ENCODE measurements around the gene TLR9. TPM values are rescaled to one million over a fixed set of nuclear protein-coding genes. Genes with fewer than 3 reads are reported as not detected.

TLR9 gene
- total RNA-seq, 4 donors from 2014 or later: not detected

- no peak for ATAC-seq
- H3K4me3 ChIP-seq: no peak overlapping the region
- H3K4me1 ChIP-seq: peaks cover 0 to 11% (median 0%) of the 10 kb centered on the region in 3 donors
- WGBS, 2 donors (ENCODE audit: low coverage in 1 of 2): 77 to 100% methylated on average over 1 to 3 of the region's 5 CpGs
- peaks cover 0 to 44% of the 10 kb centered on the region in 2 donors for H3K36me3 ChIP-seq
- no peaks in the 10 kb centered on the region for H3K9me3 ChIP-seq
- TF ChIP-seq POLR2A (IDR thresholded peaks at IDR 0.05) (no peak), EP300 (IDR thresholded peaks at IDR 0.05) (no peak), POLR2AphosphoS5 (IDR thresholded peaks at IDR 0.05) (no peak), CTCF (IDR thresholded peaks at IDR 0.05) (no peak)
- no peak overlapping the region for H3K27ac ChIP-seq
- H3K27me3 ChIP-seq: no peaks in the 10 kb centered on the region
Observed at GRCh38 chr3:52226229-52226817, 878 bp upstream of the TLR9 start.

GRCh38 chr3:52223449-52224408 is 1.7 kb downstream of the TLR9 start:
- no peak overlapping the region for H3K27ac ChIP-seq
- H3K4me1 ChIP-seq: peaks cover 0 to 29% (median 4%) of the 10 kb centered on the region in 3 donors
- H3K36me3 ChIP-seq: peaks cover 0 to 19% of the 10 kb centered on the region in 2 donors
- TF ChIP-seq CTCF (IDR thresholded peaks at IDR 0.05): no peak
- 89 to 92% methylated on average over 6 to 9 of the region's 32 CpGs for WGBS, 2 donors (ENCODE audit: low coverage in 1 of 2)
- no peaks in the 10 kb centered on the region for H3K9me3 ChIP-seq
- ATAC-seq: no peak
- H3K27me3 ChIP-seq: no peaks in the 10 kb centered on the region
- H3K4me3 ChIP-seq: no peak overlapping the region

GRCh38 chr3:52222319-52223221 is 2.9 kb downstream of the TLR9 start:
- H3K27ac ChIP-seq: no peak overlapping the region
- no peaks in the 10 kb centered on the region for H3K27me3 ChIP-seq
- no peak overlapping the region for H3K4me3 ChIP-seq
- peaks cover 0 to 41% (median 4%) of the 10 kb centered on the region in 3 donors for H3K4me1 ChIP-seq
- TF ChIP-seq POLR2AphosphoS5 (IDR thresholded peaks at IDR 0.05) (no peak), CTCF (IDR thresholded peaks at IDR 0.05) (no peak), EP300 (IDR thresholded peaks at IDR 0.05) (no peak), POLR2A (IDR thresholded peaks at IDR 0.05) (no peak)
- WGBS, 2 donors (ENCODE audit: low coverage in 1 of 2): 86% methylated on average over 17 of the region's 41 CpGs; no CpG with 5 or more reads in 1 of the 2 donors
- peaks cover 0 to 7% of the 10 kb centered on the region in 2 donors for H3K36me3 ChIP-seq
- no peaks in the 10 kb centered on the region for H3K9me3 ChIP-seq
- no peak for ATAC-seq

- H3K4me3 ChIP-seq: no peak overlapping the region
- no peak for ATAC-seq
- no peaks in the 10 kb centered on the region for H3K36me3 ChIP-seq
- H3K27me3 ChIP-seq: no peaks in the 10 kb centered on the region
- H3K4me1 ChIP-seq: peaks cover 0 to 49% (median 8%) of the 10 kb centered on the region in 3 donors
- no peak overlapping the region for H3K27ac ChIP-seq
- TF ChIP-seq CTCF (IDR thresholded peaks at IDR 0.05) (no peak), POLR2A (IDR thresholded peaks at IDR 0.05) (no peak), POLR2AphosphoS5 (IDR thresholded peaks at IDR 0.05) (no peak), EP300 (IDR thresholded peaks at IDR 0.05) (no peak)
- H3K9me3 ChIP-seq: no peaks in the 10 kb centered on the region
- no CpG with 5 or more reads among the region's 34 CpGs for WGBS, 2 donors (ENCODE audit: low coverage in 1 of 2)
Observed at GRCh38 chr3:52221563-52222318, 3.7 kb downstream of the TLR9 start.

Data from gastroesophageal sphincter (tissue), 4 donors.